GM13977 (cell line): ENCODE measurements around the gene GRIK4.

Source experiments
- DNase-seq: peaks from one replicate; pipeline ENCODE4 v3.0.0; 2012; ENCODE audit warnings: low spot score
- in situ Hi-C: fragments of 300-500 bp; cut with MboI; formaldehyde crosslinking; loops from one replicate; pipeline ENCODE4 v1.12.0; 2022; ENCODE audit warnings: low sequenced_read_pairs, low pct_unique_long_range_greater_than_20kb, mixed read lengths, inconsistent platforms; ENCODE audit not compliant: unreplicated experiment
- TF ChIP-seq, protein P1 (sequence below): IDR thresholded peaks from 2 replicates; pipeline ENCODE4 v1.5.1; 2012; ENCODE audit warnings: mild to moderate bottlenecking, control low read depth; ENCODE audit not compliant: insufficient read depth; ENCODE audit errors: extremely low read depth, missing control alignments

GRIK4 gene

DNA sequence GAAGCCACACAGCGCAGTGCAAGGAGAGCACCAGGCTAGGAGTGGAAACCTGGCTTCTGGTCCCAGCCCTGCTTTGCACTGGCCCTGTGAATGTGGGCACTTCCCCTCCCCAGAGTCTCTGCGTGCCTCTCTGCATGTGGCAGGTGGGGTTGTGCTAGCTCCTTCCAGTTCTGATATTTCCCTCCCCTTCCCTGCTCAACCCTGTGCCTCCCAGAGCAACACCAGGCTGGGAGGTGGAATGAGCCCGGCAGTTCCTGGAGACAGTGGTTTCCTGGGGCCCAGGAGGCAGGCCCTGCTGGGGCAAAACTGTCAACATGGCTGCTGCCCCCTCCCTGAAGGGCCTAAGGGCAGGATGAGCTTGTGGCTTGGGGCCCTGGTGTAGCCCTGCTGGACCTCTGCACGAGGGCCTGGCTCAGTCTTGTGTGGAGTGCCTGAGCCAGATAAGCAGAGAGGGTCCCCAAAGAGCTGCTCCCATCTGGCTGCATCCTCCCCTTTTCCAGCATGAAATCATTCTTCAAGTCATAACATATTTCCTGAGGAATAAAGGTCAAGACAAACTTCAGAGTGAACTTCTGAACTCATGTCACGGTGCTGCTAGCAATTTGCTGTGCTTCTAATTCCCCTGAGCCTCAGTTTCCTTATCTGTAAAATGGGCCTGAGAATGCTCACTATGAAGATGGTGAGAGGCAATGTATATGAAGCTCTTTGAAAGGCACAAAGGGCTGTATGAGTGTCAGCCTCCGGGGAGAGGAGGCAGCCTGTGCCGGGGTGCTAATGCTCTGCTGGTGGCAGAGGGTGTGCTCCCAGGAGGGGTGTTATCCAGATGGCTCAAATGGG, 116.0 kb downstream of the GRIK4 start:
- in situ Hi-C loops, result no loop called here
- no peak for DNase-seq
- TF ChIP-seq, protein P1, sequence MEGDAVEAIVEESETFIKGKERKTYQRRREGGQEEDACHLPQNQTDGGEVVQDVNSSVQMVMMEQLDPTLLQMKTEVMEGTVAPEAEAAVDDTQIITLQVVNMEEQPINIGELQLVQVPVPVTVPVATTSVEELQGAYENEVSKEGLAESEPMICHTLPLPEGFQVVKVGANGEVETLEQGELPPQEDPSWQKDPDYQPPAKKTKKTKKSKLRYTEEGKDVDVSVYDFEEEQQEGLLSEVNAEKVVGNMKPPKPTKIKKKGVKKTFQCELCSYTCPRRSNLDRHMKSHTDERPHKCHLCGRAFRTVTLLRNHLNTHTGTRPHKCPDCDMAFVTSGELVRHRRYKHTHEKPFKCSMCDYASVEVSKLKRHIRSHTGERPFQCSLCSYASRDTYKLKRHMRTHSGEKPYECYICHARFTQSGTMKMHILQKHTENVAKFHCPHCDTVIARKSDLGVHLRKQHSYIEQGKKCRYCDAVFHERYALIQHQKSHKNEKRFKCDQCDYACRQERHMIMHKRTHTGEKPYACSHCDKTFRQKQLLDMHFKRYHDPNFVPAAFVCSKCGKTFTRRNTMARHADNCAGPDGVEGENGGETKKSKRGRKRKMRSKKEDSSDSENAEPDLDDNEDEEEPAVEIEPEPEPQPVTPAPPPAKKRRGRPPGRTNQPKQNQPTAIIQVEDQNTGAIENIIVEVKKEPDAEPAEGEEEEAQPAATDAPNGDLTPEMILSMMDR, result no peak

DNA sequence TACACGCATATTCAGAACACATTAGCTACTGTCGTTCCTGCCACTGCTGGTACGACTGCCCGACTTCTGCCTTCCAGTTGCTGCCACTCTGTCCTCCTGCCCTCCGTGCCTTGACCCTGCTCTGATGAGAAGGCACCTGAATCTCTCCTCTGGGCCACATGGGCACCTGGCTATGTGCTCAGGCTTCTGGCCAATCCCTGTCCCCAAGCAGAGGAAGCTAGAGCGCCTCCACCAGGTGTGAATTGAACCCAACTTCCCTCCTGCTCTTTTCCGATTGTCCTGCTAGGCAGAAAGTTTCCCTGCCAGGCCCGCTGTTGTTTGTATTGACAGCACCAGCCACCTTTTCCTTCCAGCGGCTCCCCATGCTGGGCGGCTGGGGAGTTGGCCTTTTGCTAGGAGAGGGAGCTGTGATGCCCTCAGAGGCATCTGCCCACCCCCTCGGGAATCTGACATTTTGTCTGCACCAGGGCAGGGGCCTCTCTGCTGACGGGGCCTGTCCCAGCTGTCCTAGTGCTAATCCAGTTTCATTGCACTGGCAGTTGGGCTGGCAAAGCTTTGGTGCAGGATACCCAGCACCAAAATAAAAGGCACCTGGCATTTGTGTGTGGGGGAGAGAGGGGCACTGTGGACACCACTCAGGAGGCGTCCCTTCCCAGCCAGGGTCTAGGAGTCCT, 118.0 kb downstream of the GRIK4 start:
- DNase-seq, result no peak
- TF ChIP-seq, protein P1, result no peak
- in situ Hi-C loops, result no loop called here

DNA sequence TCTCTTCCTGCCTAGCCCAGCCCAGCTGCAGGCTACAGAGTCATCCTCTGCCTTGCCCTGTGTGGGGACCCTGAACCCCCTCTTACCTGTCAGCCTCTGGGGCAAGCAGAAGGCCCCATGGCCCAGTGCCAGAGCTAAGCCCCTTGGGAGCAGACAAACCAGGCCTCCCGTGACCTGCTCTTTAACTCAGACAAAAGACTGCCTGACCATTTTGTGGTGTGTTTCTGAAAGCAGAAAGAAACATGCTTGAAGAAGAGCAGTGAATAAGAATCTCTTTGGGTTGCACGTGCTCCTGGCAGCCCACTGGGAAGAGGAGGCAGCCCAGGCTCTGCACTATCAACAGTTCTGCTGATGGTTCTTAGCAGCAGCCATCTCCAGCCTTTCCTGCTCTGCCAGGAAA, 118.6 kb downstream of the GRIK4 start:
- in situ Hi-C loops, result no loop called here
- TF ChIP-seq, protein P1, result no peak
- no peak for DNase-seq

DNA sequence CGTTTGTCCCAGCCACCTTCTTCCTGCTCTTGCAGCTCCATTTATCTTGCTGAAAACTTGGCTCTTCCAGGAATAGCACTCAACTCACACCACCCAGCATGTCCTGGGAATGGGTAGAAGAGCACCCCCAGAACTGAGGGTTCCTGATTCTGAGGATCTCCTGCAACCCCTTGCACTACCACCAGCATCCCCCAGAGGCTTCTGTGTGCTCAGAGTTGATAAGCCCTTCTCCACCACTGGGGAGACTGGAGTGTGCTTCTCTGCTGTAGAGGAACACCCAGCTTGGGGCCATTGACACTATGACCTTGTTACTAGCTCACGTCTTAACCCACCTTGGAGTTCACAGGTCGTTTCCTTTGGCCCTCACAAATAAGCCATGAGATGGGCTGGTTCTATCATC, 121.0 kb downstream of the GRIK4 start:
- peak; percentile 64 for DNase-seq
- in situ Hi-C loops, result no loop called here
- TF ChIP-seq, protein P1, result peak; percentile 21

DNA sequence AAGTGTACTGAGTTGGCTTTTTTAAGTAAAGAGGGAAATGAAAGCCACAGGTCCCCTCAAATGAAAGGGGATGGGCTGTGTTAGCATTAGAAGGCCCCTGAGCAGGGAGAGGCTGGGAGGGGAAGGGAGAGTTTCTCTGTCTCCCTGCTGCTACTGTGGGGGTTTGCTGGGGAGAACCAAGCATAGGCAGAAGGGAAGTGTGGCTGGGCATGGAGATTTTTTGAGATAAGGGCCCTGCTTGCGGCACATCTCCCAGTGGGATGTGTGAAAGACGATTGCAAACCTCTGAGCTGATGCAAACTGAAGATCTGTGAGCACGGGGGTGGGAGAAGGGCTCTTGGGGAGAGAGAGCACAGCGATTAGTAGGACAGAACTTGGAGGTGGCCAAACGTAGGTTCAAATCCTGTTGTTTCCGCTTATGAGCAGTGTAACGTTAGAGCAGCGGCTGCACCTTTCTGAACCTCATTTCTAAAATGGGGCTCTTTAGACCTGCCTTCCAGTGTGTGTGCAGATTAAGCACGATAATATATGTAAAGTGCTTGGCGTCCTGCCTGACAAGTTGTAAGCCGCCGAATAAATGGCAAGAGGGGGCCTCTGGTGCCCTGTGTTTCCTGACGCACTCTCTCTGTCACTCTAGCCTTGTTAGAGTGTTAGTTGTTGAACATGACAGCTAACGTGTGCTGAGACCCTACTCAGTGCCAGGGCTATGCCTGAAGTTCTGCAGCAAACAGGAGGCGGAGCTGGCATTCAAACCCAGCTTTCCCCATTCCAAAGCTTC, 122.3 kb downstream of the GRIK4 start:
- in situ Hi-C loops, result no loop called here
- DNase-seq, result no peak
- TF ChIP-seq, protein P1, result no peak

DNA sequence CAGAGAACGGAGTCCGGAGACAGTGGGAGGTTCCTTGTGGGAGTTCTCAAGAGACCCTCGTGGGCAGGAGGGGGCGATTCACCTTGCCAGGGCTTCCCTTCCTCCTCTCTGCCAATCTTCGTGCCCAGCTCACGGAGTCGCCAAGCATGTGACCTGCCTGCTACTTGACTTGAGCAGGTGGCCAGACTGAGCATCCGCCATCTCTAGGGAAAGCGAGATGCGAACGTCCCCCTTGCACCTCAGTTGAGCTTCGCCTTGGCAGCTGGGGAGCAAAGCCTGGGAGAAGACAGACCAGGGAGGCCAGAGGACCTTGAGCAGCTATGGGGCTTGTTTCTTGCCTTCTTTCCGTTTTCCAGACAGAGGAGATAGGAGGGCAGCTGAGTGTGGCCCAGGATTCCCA, 123.2 kb downstream of the GRIK4 start:
- in situ Hi-C loops, result no loop called here
- TF ChIP-seq, protein P1, result no peak

More for the DNA sequence above, 123.2 kb downstream of the GRIK4 start:
- no peak for DNase-seq
